ENCODE data around the gene KIF26B.

Gene KIF26B

GRCh38 chr1:245530937-245531336 is 376.2 kb downstream of the KIF26B start:
- no peak for DNase-seq

GRCh38 chr1:245537992-245538391 is 383.2 kb downstream of the KIF26B start:
- no peak for DNase-seq

DNA sequence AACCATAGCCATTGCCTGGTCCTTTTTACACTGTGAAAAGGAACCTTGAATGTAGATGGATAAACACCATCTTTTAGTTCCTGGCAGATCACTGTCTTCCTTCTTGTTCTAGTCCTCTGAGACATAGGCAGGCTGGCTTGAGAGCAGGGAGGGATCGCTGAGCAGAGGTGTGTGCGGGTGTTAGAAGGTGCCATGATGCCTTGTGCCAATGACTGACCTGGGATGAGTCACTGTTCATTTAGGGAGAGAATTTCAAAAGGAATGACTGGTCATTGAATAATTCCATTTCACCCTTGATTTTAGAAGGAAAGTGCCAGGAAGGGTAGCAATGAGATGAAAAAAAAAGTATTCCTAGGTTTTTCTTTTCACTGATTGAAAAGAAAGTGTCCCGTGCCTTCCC is 383.9 kb downstream of the KIF26B start:
- no peak for DNase-seq

- no peak for DNase-seq
These were observed 386.6 kb downstream of the KIF26B start for GRCh38 chr1:245541369-245541768.

- no peak for DNase-seq
These were observed 387.6 kb downstream of the KIF26B start for GRCh38 chr1:245542365-245542764.

GRCh38 chr1:245544236-245544635 is 389.5 kb downstream of the KIF26B start:
- DNase-seq: no peak

DNA sequence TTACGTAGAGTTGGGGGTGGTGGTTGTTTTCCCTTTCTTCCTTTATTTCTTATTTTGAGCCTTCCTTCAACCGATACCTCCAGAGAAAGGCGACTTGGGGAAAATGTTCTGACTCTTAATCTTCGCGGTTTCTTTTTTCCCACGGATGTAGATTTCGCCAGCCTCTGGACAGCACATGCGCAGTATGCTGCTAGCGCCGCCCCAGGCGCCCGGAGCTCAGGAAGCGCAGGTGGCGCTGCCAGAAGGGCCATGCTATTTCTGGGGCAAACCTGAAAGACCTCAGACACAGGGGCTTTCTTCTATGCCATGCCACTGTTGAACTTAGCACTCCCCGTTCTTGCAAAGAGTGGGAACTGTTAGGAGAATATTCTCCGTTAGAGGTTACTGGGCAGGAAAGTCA is 392.1 kb downstream of the KIF26B start:
- no peak for DNase-seq

GRCh38 chr1:245549996-245550719 is 395.4 kb downstream of the KIF26B start:
- no peak for DNase-seq

DNA sequence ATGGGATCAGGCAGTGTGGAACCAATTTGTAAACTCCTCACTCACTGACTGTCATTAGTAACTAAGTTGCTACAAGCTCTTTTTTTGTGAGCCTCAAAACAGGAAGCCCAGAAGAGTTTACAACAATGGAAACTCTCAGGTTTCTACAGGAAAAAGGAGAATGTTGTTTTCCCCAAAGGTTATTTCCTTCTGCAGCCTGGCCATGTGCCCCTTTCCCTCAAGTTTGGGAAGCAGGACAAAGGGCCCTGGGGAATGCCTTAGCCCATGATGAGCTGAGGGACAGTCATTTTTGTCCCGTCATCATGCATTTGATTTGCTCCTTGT is 395.9 kb downstream of the KIF26B start:
- no peak for DNase-seq

DNA sequence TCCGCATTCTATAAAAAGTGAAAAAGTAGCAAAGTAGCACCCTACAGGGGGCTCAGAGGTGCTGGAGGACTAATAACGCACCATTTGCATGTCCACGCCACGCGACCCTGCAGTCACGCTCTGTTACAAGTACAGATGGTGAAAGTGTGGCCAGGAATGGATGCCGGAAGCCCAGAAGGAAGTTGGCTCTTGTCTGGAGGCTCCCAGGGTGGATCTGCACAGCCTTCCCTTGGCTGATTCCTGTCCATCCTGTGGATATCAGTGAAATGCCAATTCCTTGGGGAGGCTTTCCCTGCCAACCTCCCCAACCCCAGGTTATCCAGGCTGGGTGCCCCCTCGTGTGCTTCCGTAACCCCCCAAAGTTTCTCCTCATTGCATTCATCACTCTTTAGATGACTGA is 396.8 kb downstream of the KIF26B start:
- DNase-seq: no peak

DNA sequence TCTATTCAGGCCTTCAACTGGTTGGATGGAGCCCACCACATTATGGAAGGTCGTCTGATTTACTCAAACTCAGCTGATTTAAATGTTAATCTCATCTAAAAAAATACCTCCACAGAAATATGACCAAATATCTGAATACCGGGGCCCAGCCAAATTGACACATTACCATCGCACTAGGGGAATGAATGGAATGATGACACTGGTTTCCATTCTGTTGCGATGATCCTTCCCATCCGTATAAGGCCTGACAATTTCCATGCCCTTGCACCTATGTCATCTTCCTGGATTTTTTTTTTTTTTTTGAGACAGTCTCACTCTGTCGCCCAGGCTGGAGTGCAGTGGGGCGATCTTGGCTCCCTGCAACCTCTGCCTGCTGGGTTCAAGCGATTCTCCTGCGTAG is 397.5 kb downstream of the KIF26B start:
- no peak for DNase-seq

DNA sequence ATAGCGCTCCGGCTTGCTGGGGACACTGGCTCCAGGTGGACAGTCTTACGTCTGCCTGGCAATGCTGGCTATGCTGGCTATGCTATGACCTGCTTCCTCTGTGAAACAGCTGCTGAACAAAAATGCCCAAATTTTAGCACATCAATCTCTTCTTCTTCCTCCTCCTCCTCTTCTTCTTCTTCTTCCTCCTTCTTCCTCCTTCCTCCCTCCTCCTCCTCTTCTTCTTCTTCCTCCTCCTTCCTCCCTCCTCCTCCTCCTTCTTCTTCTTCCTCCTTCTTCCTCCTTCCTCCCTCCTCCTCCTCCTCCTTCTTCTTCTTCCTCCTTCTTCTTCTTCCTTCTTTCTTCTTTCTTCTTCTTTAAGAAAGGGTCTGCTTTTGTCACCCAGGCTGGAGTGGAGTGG is 401.3 kb downstream of the KIF26B start:
- no peak for DNase-seq

- DNase-seq: no peak
These were observed 403.3 kb downstream of the KIF26B start for GRCh38 chr1:245558069-245558468.

- no peak for DNase-seq
These were observed 405.6 kb downstream of the KIF26B start for GRCh38 chr1:245560316-245560859.

GRCh38 chr1:245561665-245562234 is 407.0 kb downstream of the KIF26B start:
- no peak for DNase-seq

DNA sequence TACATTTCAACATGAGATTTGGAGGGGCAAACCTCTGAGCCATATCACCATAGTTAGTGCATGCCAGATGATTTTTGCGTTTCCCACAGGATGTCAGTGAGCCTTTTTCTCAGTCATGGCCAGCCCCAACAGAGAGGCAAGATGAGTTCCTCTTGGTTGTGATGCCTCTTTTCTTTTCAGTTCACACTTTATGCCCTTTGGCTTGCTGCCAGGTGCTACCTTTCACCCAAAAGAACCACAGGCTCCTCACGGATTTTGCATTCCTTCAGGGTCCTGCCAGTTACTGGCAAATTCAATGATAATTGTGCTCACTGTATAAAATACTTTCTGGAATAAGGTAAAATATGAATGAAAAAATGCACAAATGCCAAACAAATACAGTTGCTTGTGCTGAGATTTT is 411.3 kb downstream of the KIF26B start:
- no peak for DNase-seq

DNA sequence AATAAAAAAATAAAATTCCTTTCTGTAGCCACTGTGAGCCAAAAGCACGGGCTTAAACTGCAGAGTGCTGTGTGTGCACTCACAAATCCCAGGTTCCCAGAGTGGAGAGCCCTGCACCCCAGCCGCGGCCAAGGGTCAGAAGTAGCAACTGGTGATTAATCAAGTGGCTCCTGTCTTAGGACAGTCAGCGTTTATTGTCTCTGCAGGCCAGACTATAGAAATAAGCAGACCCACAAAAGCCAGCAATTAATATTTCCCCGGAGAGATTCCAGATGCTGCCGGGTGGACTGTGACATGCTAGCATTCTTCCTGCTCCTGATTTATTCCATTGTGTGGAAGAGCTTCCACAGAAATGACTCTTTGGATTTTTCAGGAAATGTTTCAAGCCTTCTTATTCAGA is 412.2 kb downstream of the KIF26B start:
- DNase-seq: no peak

- no peak for DNase-seq
These were observed 417.1 kb downstream of the KIF26B start for GRCh38 chr1:245571815-245572294.

GRCh38 chr1:245572709-245573108 is 417.9 kb downstream of the KIF26B start:
- no peak for DNase-seq

- no peak for DNase-seq
These were observed 420.9 kb downstream of the KIF26B start for GRCh38 chr1:245575710-245576109.

DNA sequence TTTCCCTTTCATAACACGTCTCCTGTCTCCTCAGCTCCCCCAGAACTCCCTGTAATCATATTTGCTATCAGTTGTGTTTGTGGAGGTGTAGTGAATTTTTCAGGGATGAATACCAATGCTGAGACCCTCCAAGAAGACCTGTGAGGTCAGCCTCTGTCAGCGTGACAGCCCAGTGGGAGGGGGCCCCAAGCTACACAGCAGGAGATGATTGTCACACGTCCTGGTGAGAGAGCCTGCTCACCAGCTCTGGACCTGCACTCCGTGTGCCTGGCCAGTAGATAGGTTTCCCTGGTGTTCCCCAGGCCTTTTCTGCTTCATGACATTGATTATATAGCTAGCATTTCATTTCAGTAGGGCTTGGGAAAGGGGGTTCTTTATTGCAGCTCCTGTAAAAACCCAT is 421.5 kb downstream of the KIF26B start:
- DNase-seq: no peak

DNA sequence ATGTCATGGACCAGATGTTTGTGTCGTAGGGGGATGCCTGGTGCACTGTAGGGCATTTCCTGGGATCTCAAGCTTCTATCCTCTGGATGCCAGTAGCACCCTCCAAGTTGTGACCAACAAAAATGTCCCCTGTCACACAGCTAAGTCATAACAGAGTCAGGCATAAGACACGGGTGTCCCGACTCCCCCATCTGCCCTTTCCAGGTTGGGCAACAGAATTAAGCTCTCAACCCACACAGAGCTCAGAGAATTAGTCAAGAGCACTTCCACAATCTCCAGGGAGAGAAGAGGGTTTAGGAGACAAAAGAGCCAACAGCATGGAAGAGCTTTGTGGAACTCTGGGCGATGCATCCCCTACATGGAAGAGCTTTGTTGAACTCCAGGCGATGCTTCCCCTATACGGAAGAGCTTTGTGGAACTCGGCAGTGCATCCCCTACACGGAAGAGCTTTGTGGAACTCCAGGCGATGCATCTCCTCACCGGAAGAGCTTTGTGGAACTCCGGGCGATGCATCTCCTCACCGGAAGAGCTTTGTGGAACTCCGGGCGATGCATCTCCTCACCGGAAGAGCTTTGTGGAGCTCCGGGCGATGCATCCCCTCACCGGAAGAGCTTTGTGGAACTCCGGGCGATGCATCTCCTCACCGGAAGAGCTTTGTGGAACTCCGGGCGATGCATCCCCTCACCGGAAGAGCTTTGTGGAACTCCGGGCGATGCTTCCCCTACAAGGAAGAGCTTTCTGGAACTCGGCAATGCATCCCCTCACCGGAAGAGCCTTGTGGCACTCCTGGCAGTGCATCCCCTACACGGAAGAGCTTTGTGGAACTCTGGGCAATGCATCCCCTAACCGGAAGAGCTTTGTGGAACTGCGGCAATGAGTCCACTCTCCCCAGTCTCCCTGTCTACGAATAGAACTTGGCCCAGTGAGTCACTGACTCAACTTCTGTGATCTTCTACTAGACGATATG is 422.7 kb downstream of the KIF26B start:
- DNase-seq: no peak

DNA sequence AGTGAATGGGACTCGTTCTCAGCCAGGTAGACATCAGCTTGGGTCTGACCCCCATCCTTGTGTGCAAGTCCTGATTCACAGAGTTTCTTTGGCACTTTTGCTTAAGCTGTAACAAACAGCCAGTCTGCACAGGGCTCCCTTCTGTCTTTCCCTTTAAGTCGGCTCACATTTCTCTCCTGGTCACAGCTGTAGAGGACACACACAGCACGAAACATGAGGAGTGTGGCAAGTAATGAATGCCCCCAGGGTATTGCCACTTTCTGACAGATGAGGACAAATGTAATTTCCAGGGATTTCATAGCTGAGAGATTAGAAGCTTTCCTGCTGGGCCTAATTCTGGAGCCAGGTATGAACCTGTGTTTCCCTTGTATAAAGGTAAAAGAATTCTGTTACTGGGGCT is 423.5 kb downstream of the KIF26B start:
- no peak for DNase-seq

DNA sequence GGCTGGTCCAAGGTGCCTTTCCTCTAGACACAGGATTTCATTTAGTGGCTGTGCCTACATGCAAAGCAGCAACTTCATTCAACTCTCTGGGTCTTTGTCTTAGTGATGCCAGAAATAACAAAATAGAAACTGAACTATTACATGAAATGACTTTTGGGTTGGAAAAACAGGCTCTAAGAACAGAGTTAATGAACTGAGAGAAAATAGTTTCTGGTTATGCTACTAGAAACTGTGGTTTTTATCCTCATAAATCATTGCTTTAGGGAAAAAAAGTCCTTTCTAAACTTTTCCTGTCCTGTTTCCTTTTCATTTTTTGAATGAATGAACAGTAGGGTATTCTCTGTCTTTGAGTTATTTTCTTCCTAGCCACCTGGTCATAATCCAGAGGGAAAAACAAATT is 424.0 kb downstream of the KIF26B start:
- no peak for DNase-seq
